SK-N-SH treated with all-trans-retinoic acid at 6 μM for 48 hours (cell line): ENCODE measurements around the gene EP400.

Experiments used
- ATAC-seq: fragments of 200-7000 bp; cut with Tn5 transposase; 3 replicates; pipeline ENCODE4 v1.9.1; 2020; ENCODE audit warnings: mild to moderate bottlenecking, moderate library complexity
- ARNTL ChIP-seq: fragments of 450-650 bp; formaldehyde crosslinking; IDR thresholded peaks from 2 replicates; pipeline ENCODE4 v1.5.0; 2020; ENCODE audit warnings: low read depth, mild to moderate bottlenecking, moderate library complexity, borderline replicate concordance
- BACH2 ChIP-seq: fragments of 250-450 bp; sonication (Bioruptor Pico); IDR thresholded peaks from 2 replicates; pipeline ENCODE4 v1.9.0; 2021; ENCODE audit warnings: mild to moderate bottlenecking, borderline replicate concordance
- CREB5 ChIP-seq: fragments of 250-450 bp; sonication (Bioruptor Pico); IDR thresholded peaks from 2 replicates; pipeline ENCODE4 v1.5.1; 2020; ENCODE audit warnings: low read depth, mild to moderate bottlenecking, moderate library complexity
- CSDC2 ChIP-seq: fragments of 250-450 bp; sonication (Bioruptor Pico); IDR thresholded peaks from 2 replicates; pipeline ENCODE4 v1.5.0; 2020; ENCODE audit warnings: mild to moderate bottlenecking, moderate library complexity
- ESRRG ChIP-seq: fragments of 250-450 bp; sonication (Bioruptor Pico); IDR thresholded peaks from 2 replicates; pipeline ENCODE4 v1.6.1; 2021; ENCODE audit warnings: mild to moderate bottlenecking
- GLIS3 ChIP-seq: fragments of 250-450 bp; sonication (Bioruptor Pico); IDR thresholded peaks from 2 replicates; pipeline ENCODE4 v1.5.0; 2020; ENCODE audit warnings: mild to moderate bottlenecking, moderate library complexity
- ISL1 ChIP-seq: fragments of 250-450 bp; sonication (Bioruptor Pico); IDR thresholded peaks from 2 replicates; pipeline ENCODE4 v2.1.2; 2022; ENCODE audit warnings: mild to moderate bottlenecking, moderate library complexity
- OSR1 ChIP-seq: fragments of 250-450 bp; sonication (Bioruptor Pico); IDR thresholded peaks from 2 replicates; pipeline ENCODE4 v1.8.0; 2022; ENCODE audit warnings: moderate library complexity, mild to moderate bottlenecking, inconsistent platforms
- PATZ1 ChIP-seq: fragments of 250-450 bp; sonication (Bioruptor Pico); IDR thresholded peaks from 2 replicates; pipeline ENCODE4 v1.8.0; 2020; ENCODE audit warnings: mild to moderate bottlenecking, moderate library complexity, borderline replicate concordance
- POU6F1 ChIP-seq: fragments of 250-450 bp; sonication (Bioruptor Pico); IDR thresholded peaks from 2 replicates; pipeline ENCODE4 v1.8.0; 2021; ENCODE audit warnings: low read depth, mild to moderate bottlenecking, moderate library complexity, borderline replicate concordance
- PPARA ChIP-seq: fragments of 250-450 bp; sonication (Bioruptor Pico); IDR thresholded peaks from 2 replicates; pipeline ENCODE4 v1.5.0; 2020; ENCODE audit warnings: mild to moderate bottlenecking, borderline replicate concordance
- RARB ChIP-seq: fragments of 250-450 bp; sonication (Bioruptor Pico); IDR thresholded peaks from 2 replicates; pipeline ENCODE4 v1.8.0; 2021; ENCODE audit warnings: mild to moderate bottlenecking, moderate library complexity
- SNAI2 ChIP-seq: fragments of 250-450 bp; sonication (Bioruptor Pico); IDR thresholded peaks from 2 replicates; pipeline ENCODE4 v1.5.0; 2020; ENCODE audit warnings: mild to moderate bottlenecking, moderate library complexity
- TCF4 ChIP-seq: fragments of 250-450 bp; sonication (Bioruptor Pico); IDR thresholded peaks from 2 replicates; pipeline ENCODE4 v1.8.0; 2021; ENCODE audit warnings: mild to moderate bottlenecking, moderate library complexity, borderline replicate concordance
- ZC3H10 ChIP-seq: fragments of 250-450 bp; sonication (Bioruptor Pico); IDR thresholded peaks from 2 replicates; pipeline ENCODE4 v1.5.1; 2021; ENCODE audit warnings: mild to moderate bottlenecking, moderate library complexity
- ZFP3 ChIP-seq: fragments of 250-450 bp; sonication (Bioruptor Pico); IDR thresholded peaks from 2 replicates; pipeline ENCODE4 v1.5.0; 2020; ENCODE audit warnings: mild to moderate bottlenecking, moderate library complexity
- ZFP30 ChIP-seq: fragments of 450-650 bp; formaldehyde crosslinking; IDR thresholded peaks from 2 replicates; pipeline ENCODE4 v1.5.0; 2022; ENCODE audit warnings: mild to moderate bottlenecking, moderate library complexity
- ZNF565 ChIP-seq: fragments of 450-650 bp; formaldehyde crosslinking; conservative IDR thresholded peaks from 2 replicates; pipeline ENCODE4 v1.5.0; 2020; ENCODE audit warnings: low read depth, mild to moderate bottlenecking, moderate library complexity
- ZNF70 ChIP-seq: fragments of 450-650 bp; formaldehyde crosslinking; IDR thresholded peaks from 2 replicates; pipeline ENCODE4 v1.5.0; 2020; ENCODE audit warnings: mild to moderate bottlenecking, moderate library complexity
- ZNF8 ChIP-seq: fragments of 450-650 bp; formaldehyde crosslinking; IDR thresholded peaks from 2 replicates; pipeline ENCODE4 v1.5.0; 2020; ENCODE audit warnings: mild to moderate bottlenecking, moderate library complexity
- TF ChIP-seq, protein P1 (sequence below): fragments of 250-450 bp; sonication (Bioruptor Pico); IDR thresholded peaks from 2 replicates; pipeline ENCODE4 v1.5.1; 2021; ENCODE audit warnings: mild to moderate bottlenecking, moderate library complexity
- TF ChIP-seq, protein P2 (sequence below): fragments of 250-450 bp; sonication (Bioruptor Pico); IDR thresholded peaks from 2 replicates; pipeline ENCODE4 v1.5.0; 2020; ENCODE audit warnings: mild to moderate bottlenecking, moderate library complexity

The EP400 gene

GRCh38 chr12:131962069-131962468 is 12.3 kb downstream of the EP400 start:
- ATAC-seq = no peak
- TF ChIP-seq ZC3H10 (CRISPR knock-in tag) (no peak), OSR1 (no peak), PPARA (no peak), PATZ1 (CRISPR knock-in tag) (no peak), ESRRG (CRISPR knock-in tag) (no peak), ZFP3 (no peak), CSDC2 (CRISPR knock-in tag) (no peak), ARNTL (no peak), TCF4 (no peak), POU6F1 (CRISPR knock-in tag) (no peak), ZFP30 (CRISPR knock-in tag) (no peak), ZNF565 (CRISPR knock-in tag) (no peak), CREB5 (CRISPR knock-in tag) (no peak), RARB (CRISPR knock-in tag) (no peak), SNAI2 (CRISPR knock-in tag) (no peak), ZNF8 (CRISPR knock-in tag) (no peak)
- TF ChIP-seq, protein P1, sequence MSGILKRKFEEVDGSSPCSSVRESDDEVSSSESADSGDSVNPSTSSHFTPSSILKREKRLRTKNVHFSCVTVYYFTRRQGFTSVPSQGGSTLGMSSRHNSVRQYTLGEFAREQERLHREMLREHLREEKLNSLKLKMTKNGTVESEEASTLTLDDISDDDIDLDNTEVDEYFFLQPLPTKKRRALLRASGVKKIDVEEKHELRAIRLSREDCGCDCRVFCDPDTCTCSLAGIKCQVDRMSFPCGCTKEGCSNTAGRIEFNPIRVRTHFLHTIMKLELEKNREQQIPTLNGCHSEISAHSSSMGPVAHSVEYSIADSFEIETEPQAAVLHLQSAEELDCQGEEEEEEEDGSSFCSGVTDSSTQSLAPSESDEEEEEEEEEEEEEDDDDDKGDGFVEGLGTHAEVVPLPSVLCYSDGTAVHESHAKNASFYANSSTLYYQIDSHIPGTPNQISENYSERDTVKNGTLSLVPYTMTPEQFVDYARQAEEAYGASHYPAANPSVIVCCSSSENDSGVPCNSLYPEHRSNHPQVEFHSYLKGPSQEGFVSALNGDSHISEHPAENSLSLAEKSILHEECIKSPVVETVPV (CRISPR knock-in tag) = no peak
- TF ChIP-seq, protein P2, sequence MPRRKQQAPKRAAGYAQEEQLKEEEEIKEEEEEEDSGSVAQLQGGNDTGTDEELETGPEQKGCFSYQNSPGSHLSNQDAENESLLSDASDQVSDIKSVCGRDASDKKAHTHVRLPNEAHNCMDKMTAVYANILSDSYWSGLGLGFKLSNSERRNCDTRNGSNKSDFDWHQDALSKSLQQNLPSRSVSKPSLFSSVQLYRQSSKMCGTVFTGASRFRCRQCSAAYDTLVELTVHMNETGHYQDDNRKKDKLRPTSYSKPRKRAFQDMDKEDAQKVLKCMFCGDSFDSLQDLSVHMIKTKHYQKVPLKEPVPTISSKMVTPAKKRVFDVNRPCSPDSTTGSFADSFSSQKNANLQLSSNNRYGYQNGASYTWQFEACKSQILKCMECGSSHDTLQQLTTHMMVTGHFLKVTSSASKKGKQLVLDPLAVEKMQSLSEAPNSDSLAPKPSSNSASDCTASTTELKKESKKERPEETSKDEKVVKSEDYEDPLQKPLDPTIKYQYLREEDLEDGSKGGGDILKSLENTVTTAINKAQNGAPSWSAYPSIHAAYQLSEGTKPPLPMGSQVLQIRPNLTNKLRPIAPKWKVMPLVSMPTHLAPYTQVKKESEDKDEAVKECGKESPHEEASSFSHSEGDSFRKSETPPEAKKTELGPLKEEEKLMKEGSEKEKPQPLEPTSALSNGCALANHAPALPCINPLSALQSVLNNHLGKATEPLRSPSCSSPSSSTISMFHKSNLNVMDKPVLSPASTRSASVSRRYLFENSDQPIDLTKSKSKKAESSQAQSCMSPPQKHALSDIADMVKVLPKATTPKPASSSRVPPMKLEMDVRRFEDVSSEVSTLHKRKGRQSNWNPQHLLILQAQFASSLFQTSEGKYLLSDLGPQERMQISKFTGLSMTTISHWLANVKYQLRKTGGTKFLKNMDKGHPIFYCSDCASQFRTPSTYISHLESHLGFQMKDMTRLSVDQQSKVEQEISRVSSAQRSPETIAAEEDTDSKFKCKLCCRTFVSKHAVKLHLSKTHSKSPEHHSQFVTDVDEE = no peak

DNA sequence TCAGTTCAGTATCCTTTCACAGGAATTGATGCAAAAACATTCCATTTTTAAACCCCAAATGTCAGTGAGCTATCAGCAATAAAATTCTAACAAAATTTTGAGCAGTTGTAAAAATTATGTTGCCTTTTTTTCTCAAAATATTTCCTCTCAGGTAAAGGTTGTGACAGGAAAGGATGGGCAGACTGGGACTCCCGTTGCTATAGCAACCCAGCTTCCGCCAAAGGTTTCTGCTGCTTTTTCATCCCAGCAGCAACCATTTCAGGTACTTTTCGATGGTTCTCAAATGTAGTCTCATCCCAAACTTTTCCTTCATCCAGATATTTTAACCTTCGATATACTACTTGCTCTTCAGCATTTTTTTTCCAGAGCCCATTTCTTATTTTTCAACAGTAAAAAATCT is 13.6 kb downstream of the EP400 start:
- ATAC-seq = no peak
- TF ChIP-seq CREB5 (CRISPR knock-in tag) (no peak), ZNF565 (CRISPR knock-in tag) (no peak), RARB (CRISPR knock-in tag) (no peak), TCF4 (no peak), GLIS3 (CRISPR knock-in tag) (no peak), ZNF70 (CRISPR knock-in tag) (no peak), ARNTL (no peak), ZC3H10 (CRISPR knock-in tag) (no peak)

DNA sequence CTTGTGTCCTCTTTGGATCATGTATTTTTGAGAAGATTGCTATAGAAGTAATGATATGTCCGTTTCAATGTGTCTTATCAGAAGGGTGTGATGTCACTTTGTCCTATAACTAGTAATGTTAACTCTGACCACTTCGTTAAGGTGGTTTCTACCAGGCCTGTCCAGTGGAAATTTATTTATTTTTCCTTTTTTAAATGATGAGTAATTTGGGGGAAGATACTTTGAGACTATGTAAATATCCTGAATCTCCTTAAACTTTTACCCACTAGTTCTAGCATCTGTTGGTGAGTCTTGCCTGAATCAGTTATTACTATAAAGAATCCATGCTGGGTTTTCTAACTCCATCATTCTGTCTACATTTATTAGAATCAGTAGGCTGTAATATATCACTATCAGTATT is 15.3 kb downstream of the EP400 start:
- ATAC-seq = no peak
- TF ChIP-seq PPARA = no peak
- TF ChIP-seq PATZ1 (CRISPR knock-in tag) = no peak
- TF ChIP-seq SNAI2 (CRISPR knock-in tag) = no peak
- no peak for TF ChIP-seq BACH2 (CRISPR knock-in tag)
- TF ChIP-seq, protein P2 = no peak
- TF ChIP-seq ISL1 (CRISPR knock-in tag) = no peak
- no peak for TF ChIP-seq OSR1
- no peak for TF ChIP-seq ZFP30 (CRISPR knock-in tag)
- no peak for TF ChIP-seq ZNF8 (CRISPR knock-in tag)
